Natural killer cell (primary cell): ENCODE measurements around the gene FNBP1. TPM values are rescaled to one million over a fixed set of nuclear protein-coding genes. Genes with fewer than 3 reads are reported as not detected.
A peak's percentile ranks its signal among the peaks of the same experiment; 100 is the strongest.

ENCODE experiments used
- ATAC-seq, 3 donors: fragments of 150-1000 bp in 2 of 3; fragments of 200-7000 bp in 1 of 3; cut with Tn5 transposase; 1 replicate in 1 of 3; 2 replicates in 2 of 3; pipeline ENCODE4 v1.10.0; 2021; ENCODE audit warnings: mild to moderate bottlenecking in 2 of 3, moderate library complexity in 2 of 3
- DNase-seq, 2 donors: peaks; one replicate each; pipeline versions ENCODE4 v3.0.0 to v3.0.0-alpha.2; 2013 to 2021; ENCODE audit warnings: mixed read lengths in 1 of 2
- H3K27ac ChIP-seq: one replicate; pipeline ENCODE4 v1.5.1; 2013; ENCODE audit warnings: mild to moderate bottlenecking, low read length
- H3K27me3 ChIP-seq: one replicate; pipeline ENCODE4 v1.6.1; 2013; ENCODE audit warnings: low read length; ENCODE audit not compliant: control insufficient read depth, insufficient read depth
- H3K36me3 ChIP-seq: one replicate; pipeline ENCODE4 v1.6.1; 2013; ENCODE audit warnings: low read length; ENCODE audit not compliant: control insufficient read depth, insufficient read depth
- H3K4me1 ChIP-seq: one replicate; pipeline ENCODE4 v1.6.1; 2013; ENCODE audit warnings: low read length; ENCODE audit not compliant: control insufficient read depth, insufficient read depth
- H3K4me3 ChIP-seq: one replicate; pipeline ENCODE4 v1.5.1; 2013; ENCODE audit warnings: low read length
- H3K9me3 ChIP-seq: one replicate; pipeline ENCODE4 v1.6.1; 2013; ENCODE audit warnings: low read length; ENCODE audit not compliant: control insufficient read depth, insufficient read depth
- H3K27ac Mint-ChIP-seq, 2 donors: one replicate each; pipeline ENCODE4 v1.8.0; 2022; ENCODE audit warnings: mild to moderate bottlenecking in 2 of 2, mixed read lengths in 2 of 2, moderate library complexity in 1 of 2
- H3K27me3 Mint-ChIP-seq, 2 donors: one replicate each; pipeline ENCODE4 v1.8.0; 2022; ENCODE audit warnings: low read depth in 2 of 2, mixed read lengths in 2 of 2
- H3K36me3 Mint-ChIP-seq: one replicate; pipeline ENCODE4 v1.8.0; 2022; ENCODE audit warnings: mixed read lengths
- H3K4me1 Mint-ChIP-seq, 2 donors: one replicate each; pipeline ENCODE4 v1.8.0; 2022; ENCODE audit warnings: mixed read lengths in 2 of 2
- H3K4me3 Mint-ChIP-seq: one replicate; pipeline ENCODE4 v1.8.0; 2022; ENCODE audit warnings: mild to moderate bottlenecking, moderate library complexity, mixed read lengths
- H3K9me3 Mint-ChIP-seq, 2 donors: one replicate each; pipeline ENCODE4 v1.8.0; 2022; ENCODE audit warnings: mixed read lengths in 2 of 2
- WGBS: methylation state at CpG from one replicate; pipeline ENCODE4 v1.1.7; 2013; ENCODE audit warnings: missing lambda C conversion rate; ENCODE audit not compliant: insufficient coverage; 5-methylcytosine and 5-hydroxymethylcytosine counted together
- intact Hi-C: fragments of 100-400 bp; cut with micrococcal nuclease; formaldehyde crosslinking; loops from one replicate; pipeline ENCODE4 v1.14.2; 2022
- total RNA-seq, 4 donors: library from RNA; stranded (reverse); fragments of 120-200 nt in 1 of 4; gene quantifications; one replicate each; pipeline versions ENCODE4 v1.2.3 to v1.2.4, GENCODE V29; 2013 to 2022
- TF ChIP-seq, protein P1 (sequence below): fragments of 200-600 bp; IDR thresholded peaks from one replicate; pipeline ENCODE4 v1.8.0; 2022; ENCODE audit warnings: antibody characterized with exemption

Gene FNBP1
- total RNA-seq, 3 donors from 2014 or later (not counting 1 experiment from before 2014, with no cell fraction given), result 177 to 209 (median 203) TPM

DNA sequence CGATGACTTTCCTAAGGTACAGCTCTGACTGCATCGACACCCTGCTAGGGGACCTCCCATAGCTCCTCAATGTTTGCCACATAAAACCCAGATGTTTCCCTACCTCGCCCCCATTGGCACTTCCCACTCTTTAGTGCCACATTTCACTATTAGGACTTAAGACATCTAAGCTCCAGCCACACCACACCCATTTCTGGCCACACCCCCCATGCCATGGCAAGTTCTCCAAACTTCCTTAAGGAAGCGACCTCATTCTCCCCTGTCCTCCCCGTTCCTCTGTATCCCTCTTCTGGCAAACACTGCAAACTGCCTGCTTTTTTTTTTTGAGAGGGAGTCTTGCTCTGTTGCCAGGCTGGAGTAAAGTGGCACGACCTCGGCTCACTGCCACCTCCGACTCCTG is 144.8 kb downstream of the FNBP1 start:
- Histone ChIP-seq H3K36me3 (peaks cover 64% of the 10 kb centered on the region), H3K9me3 (no peaks in the 10 kb centered on the region), H3K4me3 (no peak overlapping the region), H3K27ac (no peak overlapping the region), H3K4me1 (peaks cover 18% of the 10 kb centered on the region), H3K27me3 (no peaks in the 10 kb centered on the region)
- Mint-ChIP-seq H3K36me3 (peaks cover 7% of the 10 kb centered on the region), H3K4me1 (peaks cover 23 to 44% of the 10 kb centered on the region in 2 donors), H3K27ac (peak overlapping the region; percentile 35 to 69), H3K27me3 (no peaks in the 10 kb centered on the region), H3K9me3 (no peaks in the 10 kb centered on the region), H3K4me3 (no peak overlapping the region)
- 95% methylated on average over 8 of the region's 8 CpGs for WGBS
- ATAC-seq (no peak), DNase-seq (no peak)
- intact Hi-C loops, result no loop called here
- TF ChIP-seq, protein P1, sequence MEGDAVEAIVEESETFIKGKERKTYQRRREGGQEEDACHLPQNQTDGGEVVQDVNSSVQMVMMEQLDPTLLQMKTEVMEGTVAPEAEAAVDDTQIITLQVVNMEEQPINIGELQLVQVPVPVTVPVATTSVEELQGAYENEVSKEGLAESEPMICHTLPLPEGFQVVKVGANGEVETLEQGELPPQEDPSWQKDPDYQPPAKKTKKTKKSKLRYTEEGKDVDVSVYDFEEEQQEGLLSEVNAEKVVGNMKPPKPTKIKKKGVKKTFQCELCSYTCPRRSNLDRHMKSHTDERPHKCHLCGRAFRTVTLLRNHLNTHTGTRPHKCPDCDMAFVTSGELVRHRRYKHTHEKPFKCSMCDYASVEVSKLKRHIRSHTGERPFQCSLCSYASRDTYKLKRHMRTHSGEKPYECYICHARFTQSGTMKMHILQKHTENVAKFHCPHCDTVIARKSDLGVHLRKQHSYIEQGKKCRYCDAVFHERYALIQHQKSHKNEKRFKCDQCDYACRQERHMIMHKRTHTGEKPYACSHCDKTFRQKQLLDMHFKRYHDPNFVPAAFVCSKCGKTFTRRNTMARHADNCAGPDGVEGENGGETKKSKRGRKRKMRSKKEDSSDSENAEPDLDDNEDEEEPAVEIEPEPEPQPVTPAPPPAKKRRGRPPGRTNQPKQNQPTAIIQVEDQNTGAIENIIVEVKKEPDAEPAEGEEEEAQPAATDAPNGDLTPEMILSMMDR, result no peak

DNA sequence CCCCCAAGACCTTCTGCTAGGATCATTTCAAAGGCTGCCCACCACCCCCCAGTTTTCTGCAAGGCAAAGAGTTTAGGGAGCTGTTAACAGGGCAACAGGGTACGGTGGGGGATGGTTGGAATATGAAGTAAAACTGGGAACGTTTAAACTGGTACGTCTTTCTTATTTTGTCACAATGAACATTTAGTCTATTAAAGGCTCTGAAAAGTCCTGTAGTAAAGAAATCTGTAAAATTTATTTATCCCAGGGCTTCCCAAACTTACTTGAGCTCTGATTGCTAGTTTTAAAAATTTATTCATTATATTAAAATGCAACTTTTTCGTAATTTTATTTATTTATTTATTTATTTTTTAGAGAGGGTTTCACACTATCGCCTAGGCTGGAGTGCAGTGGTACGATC is 145.7 kb downstream of the FNBP1 start:
- Histone ChIP-seq H3K9me3 (no peaks in the 10 kb centered on the region), H3K4me1 (peaks cover 22% of the 10 kb centered on the region), H3K4me3 (no peak overlapping the region), H3K27ac (peak overlapping the region; percentile 9), H3K27me3 (no peaks in the 10 kb centered on the region), H3K36me3 (peaks cover 56% of the 10 kb centered on the region)
- peak overlapping the region; percentile 69 to 99 for H3K27ac Mint-ChIP-seq
- no peaks in the 10 kb centered on the region for H3K27me3 Mint-ChIP-seq
- H3K36me3 Mint-ChIP-seq, result peaks cover 8% of the 10 kb centered on the region
- intact Hi-C loops, result no loop called here
- ATAC-seq (no peak), DNase-seq (no peak)
- H3K4me3 Mint-ChIP-seq, result no peak overlapping the region
- peaks cover 24 to 52% of the 10 kb centered on the region in 2 donors for H3K4me1 Mint-ChIP-seq
- TF ChIP-seq, protein P1, result no peak
- 98% methylated on average over 3 of the region's 6 CpGs for WGBS
- no peaks in the 10 kb centered on the region for H3K9me3 Mint-ChIP-seq

DNA sequence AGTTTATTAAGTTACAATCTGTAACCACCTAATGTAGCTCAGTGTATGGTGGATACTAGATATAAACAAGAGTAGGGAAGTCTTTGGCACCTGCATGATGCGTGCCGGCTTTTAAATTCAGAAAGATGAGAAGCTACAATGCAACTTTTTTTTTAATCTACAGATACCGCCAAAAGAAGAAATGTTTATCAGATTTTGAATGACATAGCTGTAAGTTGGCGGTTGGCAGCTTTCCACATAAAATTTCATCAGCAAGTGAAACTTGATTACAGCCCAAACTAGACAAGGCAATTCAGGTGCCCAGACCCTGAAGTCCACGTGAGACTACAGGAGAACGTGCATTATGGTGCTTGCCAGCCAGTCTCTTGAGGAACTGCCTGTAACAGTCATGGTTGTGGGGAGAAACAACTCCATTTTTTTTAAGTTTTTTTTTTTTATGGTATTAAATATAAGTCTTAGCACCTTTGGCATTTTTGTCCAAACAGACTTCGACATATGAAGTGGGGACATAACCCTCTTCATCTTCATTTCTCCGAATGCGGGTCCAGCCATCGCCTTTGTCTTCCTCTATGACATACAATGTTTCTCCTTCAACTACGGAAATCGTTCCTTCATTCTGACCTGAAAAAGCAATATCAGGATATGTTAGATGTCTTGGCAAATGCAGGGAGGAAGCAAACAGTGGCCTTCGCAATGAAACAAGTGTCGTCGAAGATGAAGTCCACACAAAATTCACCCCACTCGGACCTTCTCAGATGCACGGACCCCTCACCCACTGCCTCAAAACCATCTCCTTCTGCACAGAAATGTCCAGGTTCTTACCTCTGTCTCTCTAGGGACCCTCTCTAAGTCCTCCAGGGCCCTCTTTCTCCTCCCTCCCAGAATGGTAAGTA is 147.4 kb downstream of the FNBP1 start:
- Histone ChIP-seq H3K9me3 (no peaks in the 10 kb centered on the region), H3K36me3 (peaks cover 45% of the 10 kb centered on the region), H3K4me3 (no peak overlapping the region), H3K4me1 (peaks cover 38% of the 10 kb centered on the region), H3K27me3 (no peaks in the 10 kb centered on the region), H3K27ac (peak overlapping the region; percentile 34)
- no peaks in the 10 kb centered on the region for H3K27me3 Mint-ChIP-seq
- 91% methylated on average over 17 of the region's 17 CpGs for WGBS
- H3K4me1 Mint-ChIP-seq, result peaks cover 40 to 68% of the 10 kb centered on the region in 2 donors
- intact Hi-C loops, result no loop called here
- TF ChIP-seq, protein P1, result no peak
- peak in 2 of 3 donors; percentile 17 to 65 for ATAC-seq
- peaks cover 14% of the 10 kb centered on the region for H3K36me3 Mint-ChIP-seq
- peak in 1 of 2 donors; percentile 87 for DNase-seq
- no peaks in the 10 kb centered on the region for H3K9me3 Mint-ChIP-seq
- peak overlapping the region; percentile 40 for H3K4me3 Mint-ChIP-seq
- H3K27ac Mint-ChIP-seq, result peak overlapping the region; percentile 69 to 99
